AG04450 (cell line): Measurements from ENCODE around the gene ATXN7L2. TPM values are rescaled to one million over a fixed set of nuclear protein-coding genes. Genes with fewer than 3 reads are reported as not detected.
"Not testable (repeated sequence)": the region's sequence is repeated elsewhere in the genome, so short reads cannot be mapped to it uniquely, and the experiment has no call there.

Source experiments
- CTCF ChIA-PET: fragments of 300-600, 350-600 bp; formaldehyde crosslinking; extraction: SDS; loops from one replicate; lab custom pipeline; 2022; ENCODE audit warnings: antibody characterized with exemption, inconsistent platforms; lab: Charles Lee
- POLR2A ChIA-PET: fragments of 350-600 bp; formaldehyde crosslinking; extraction: SDS; loops from one replicate; lab custom pipeline; 2021; ENCODE audit warnings: antibody characterized with exemption, inconsistent platforms; lab: Yijun Ruan, JAX
- DNase-seq: peaks from one replicate; pipeline ENCODE4 v3.0.0-alpha.2; 2011; ENCODE audit warnings: low read depth, low spot score
- H3K27ac ChIP-seq: one replicate; pipeline ENCODE4 v1.5.1; 2012; ENCODE audit warnings: low read depth, low read length, control low read depth
- H3K27me3 ChIP-seq: one replicate; pipeline ENCODE4 v1.6.0; 2012; ENCODE audit warnings: low read length; ENCODE audit not compliant: control insufficient read depth, insufficient read depth
- H3K4me3 ChIP-seq: 2 replicates; pipeline ENCODE4 v1.5.1; 2011; ENCODE audit warnings: mild to moderate bottlenecking, low read depth, low read length, control low read depth
- H3K9me3 ChIP-seq: 2 replicates; pipeline ENCODE4 v1.5.1; 2012; ENCODE audit warnings: low read length; ENCODE audit not compliant: control insufficient read depth, insufficient read depth
- polyA plus RNA-seq: library from polyadenylated mRNA; depleted of rRNA; stranded (reverse); fragments of >200 nt; gene quantifications from 2 replicates; pipeline ENCODE4 v1.2.3, GENCODE V29; 2011
- TF ChIP-seq, protein P1 (sequence below): IDR thresholded peaks from 2 replicates; pipeline ENCODE4 v1.5.1; 2011; ENCODE audit warnings: low read depth, low read length, control low read depth, inconsistent platforms

Gene ATXN7L2
- polyA plus RNA-seq, 1 experiment, result 1.5 TPM

DNA sequence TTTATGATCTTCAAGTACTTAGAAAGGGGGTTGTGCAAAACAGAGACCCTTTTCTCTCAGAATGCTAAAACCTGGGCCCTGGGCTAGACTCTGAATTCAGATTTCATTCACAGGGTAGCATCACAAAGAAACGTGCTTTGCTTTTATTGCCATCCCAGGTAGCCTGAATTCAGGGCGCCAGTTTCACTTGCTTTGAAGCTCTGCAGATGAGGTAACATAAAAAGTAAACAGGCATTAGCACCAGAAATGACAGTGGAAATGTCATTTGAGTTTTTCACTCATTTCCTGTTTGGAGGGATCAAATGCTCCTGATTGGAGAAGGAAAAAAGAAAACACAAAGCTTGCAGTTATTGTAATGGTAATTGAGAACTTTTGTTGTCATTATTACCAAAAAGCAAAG lies 14.8 kb upstream of the ATXN7L2 start:
- Histone ChIP-seq H3K9me3 (no peaks in the 10 kb centered on the region; the same call in 1 of the 2 replicates), H3K27me3 (peaks cover 64% of the 10 kb centered on the region), H3K4me3 (no peak overlapping the region), H3K27ac (no peak overlapping the region)
- ChIA-PET CTCF (interaction anchor here (0.7 to 1.9 kb wide), 4 partner anchors 21 to 629 kb away, joined by 3 to 5 read pairs (median 4); partner anchors contain the start of gene CYB561D1), POLR2A (no interaction called here)
- DNase-seq, result no peak
- TF ChIP-seq, protein P1, sequence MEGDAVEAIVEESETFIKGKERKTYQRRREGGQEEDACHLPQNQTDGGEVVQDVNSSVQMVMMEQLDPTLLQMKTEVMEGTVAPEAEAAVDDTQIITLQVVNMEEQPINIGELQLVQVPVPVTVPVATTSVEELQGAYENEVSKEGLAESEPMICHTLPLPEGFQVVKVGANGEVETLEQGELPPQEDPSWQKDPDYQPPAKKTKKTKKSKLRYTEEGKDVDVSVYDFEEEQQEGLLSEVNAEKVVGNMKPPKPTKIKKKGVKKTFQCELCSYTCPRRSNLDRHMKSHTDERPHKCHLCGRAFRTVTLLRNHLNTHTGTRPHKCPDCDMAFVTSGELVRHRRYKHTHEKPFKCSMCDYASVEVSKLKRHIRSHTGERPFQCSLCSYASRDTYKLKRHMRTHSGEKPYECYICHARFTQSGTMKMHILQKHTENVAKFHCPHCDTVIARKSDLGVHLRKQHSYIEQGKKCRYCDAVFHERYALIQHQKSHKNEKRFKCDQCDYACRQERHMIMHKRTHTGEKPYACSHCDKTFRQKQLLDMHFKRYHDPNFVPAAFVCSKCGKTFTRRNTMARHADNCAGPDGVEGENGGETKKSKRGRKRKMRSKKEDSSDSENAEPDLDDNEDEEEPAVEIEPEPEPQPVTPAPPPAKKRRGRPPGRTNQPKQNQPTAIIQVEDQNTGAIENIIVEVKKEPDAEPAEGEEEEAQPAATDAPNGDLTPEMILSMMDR, result no peak

DNA sequence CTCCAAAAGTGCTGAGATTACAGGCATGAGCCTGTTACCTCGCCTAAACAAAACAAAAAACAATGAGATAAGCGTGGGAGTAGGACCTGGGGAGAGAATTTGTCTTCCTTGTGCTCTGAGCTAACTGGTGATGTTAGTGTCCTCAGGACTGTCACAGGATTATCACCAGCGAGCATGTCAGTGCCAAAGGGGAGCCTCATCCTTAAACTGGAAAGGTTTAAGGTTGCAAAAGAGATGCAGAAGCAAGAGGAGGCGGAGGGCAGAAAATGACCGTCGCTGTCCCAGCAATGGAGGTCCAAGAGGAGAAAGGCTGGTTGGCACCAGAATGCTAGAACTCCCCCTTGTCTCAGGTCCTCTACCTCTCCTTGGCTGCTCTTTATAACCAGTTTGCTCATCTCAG lies 13.5 kb upstream of the ATXN7L2 start:
- Histone ChIP-seq H3K27ac (no peak overlapping the region), H3K4me3 (no peak overlapping the region), H3K27me3 (peaks cover 63% of the 10 kb centered on the region), H3K9me3 (no peaks in the 10 kb centered on the region; the same call in 1 of the 2 replicates)
- CTCF ChIA-PET, result interaction anchor here (0.7 to 1.7 kb wide), 2 partner anchors 10 to 20 kb away, joined by 4 to 5 read pairs; no protein-coding TSS in a partner anchor
- no peak for DNase-seq
- POLR2A ChIA-PET, result interaction anchor here (1.2 kb wide), 1 partner anchor 13 kb away, joined by 7 read pairs; the partner anchor contains the start of gene ATXN7L2
- TF ChIP-seq, protein P1, result no peak

DNA sequence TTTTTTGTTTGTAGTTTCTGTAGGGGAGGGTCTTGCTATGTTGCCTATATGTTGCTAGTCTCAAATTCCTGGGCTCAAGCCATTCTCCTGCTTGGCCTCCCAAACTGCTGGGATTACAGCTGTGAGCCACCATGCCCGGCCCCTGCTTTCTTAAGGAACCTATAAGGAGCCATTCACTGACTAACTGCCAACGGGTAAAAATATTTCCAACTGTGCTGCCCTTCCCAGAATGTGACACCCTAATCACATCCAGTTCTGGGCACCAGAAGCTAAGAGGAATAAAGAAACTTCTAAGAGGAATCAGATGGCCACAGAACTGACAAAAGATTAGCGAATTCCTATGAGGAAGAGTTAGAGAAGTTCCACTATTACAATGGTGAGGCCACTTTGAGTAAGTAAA lies 10.9 kb upstream of the ATXN7L2 start:
- Histone ChIP-seq H3K27ac (no peak overlapping the region), H3K27me3 (peaks cover 62% of the 10 kb centered on the region), H3K9me3 (no peaks in the 10 kb centered on the region; the same call in 1 of the 2 replicates), H3K4me3 (no peak overlapping the region)
- POLR2A ChIA-PET, result no interaction called here
- CTCF ChIA-PET, result interaction anchor here (1.1 kb wide), 1 partner anchor 360 kb away, joined by 3 read pairs; no protein-coding TSS in a partner anchor
- DNase-seq, result no peak
- TF ChIP-seq, protein P1, result no peak

DNA sequence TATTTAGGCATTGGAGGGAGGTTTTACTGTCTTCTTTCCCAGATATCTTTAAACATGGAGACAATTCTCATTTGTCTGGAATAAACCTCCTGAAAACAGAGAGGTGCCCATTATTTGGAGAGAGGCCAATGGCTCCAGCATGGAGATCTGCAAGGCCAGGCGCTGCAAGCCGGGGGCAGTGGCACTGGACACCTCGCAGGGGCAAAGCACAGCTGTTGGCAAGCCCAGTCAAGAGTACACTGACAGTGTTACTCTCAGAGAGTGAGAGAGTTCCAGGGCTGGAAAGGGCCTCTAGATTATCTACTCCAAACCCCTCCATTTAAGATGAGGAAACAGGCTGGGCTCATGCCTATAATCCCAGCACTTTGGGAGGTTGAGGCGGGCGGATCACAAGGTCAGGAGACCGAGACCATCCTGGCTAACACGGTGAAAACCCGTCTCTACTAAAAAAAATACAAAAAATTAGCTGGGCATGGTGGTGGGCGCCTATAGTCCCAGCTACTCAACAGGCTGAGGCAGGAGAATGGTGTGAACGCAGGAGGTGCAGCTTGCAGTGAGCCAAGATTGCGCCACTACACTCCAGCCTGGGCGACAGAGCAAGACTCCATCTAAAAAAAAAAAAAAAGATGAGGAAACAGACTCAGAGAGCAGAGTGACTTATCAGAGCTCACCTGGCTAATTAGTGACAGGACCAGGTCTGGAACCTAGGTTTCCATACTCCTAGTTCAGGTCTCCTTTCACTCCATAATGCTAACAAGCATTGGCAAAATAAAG lies 10.2 kb upstream of the ATXN7L2 start:
- H3K27me3 ChIP-seq, result peaks cover 59% of the 10 kb centered on the region
- CTCF ChIA-PET, result interaction anchor here (0.6 to 0.7 kb wide), 2 partner anchors 17 to 830 kb away, joined by 3 to 5 read pairs; no protein-coding TSS in a partner anchor
- not testable (repeated sequence) for H3K27ac ChIP-seq, H3K9me3 ChIP-seq, DNase-seq, H3K4me3 ChIP-seq
- POLR2A ChIA-PET, result interaction anchor here (0.6 kb wide), 1 partner anchor 75 kb away, joined by 4 read pairs; the partner anchor contains the start of gene GNAI3

DNA sequence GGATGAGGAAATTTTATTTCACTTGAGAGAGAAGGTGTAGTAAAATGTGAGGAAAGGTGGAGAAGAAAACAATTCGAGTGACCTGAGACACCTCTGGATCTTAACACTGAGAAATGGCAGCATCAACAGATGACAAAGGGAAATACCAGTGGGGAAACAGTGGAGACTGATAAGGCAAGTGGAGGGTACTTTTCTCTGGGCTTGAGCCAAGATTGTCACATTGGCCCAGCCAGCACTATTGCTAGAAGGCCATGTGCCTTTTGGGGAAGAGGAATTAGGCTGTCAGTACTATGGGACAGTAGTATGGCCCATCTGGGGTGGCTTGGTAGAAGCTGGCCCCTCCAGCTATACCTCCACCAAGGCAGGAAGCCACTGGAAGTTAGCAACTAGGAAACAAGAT lies 9.0 kb upstream of the ATXN7L2 start:
- Histone ChIP-seq H3K9me3 (no peaks in the 10 kb centered on the region; the same call in 1 of the 2 replicates), H3K27me3 (peaks cover 54% of the 10 kb centered on the region), H3K4me3 (no peak overlapping the region), H3K27ac (no peak overlapping the region)
- DNase-seq, result no peak
- CTCF ChIA-PET, result no interaction called here
- TF ChIP-seq, protein P1, result no peak
- POLR2A ChIA-PET, result no interaction called here
